PFSK-1 (cell line): Measurements from ENCODE around the gene MYH6.

Experiments
- POLR2AphosphoS5 ChIP-seq: IDR thresholded peaks from 2 replicates; pipeline ENCODE4 v1.6.1; 2012; ENCODE audit warnings: low read depth, mild to moderate bottlenecking, control low read depth, low read length, moderate library complexity
- REST ChIP-seq, 2 experiments: IDR thresholded peaks; 2 replicates each; pipeline versions ENCODE4 v1.6.1 to v1.8.0; 2011 to 2012; ENCODE audit warnings: low read depth in 2 of 2, low read length in 2 of 2, control low read depth in 1 of 2, inconsistent platforms in 1 of 2, mild to moderate bottlenecking in 1 of 2, moderate library complexity in 1 of 2; ENCODE audit not compliant: insufficient read depth in 1 of 2
- TAF1 ChIP-seq: IDR thresholded peaks from 2 replicates; pipeline ENCODE4 v1.6.1; 2012; ENCODE audit warnings: low read length, control low read depth, borderline replicate concordance; ENCODE audit not compliant: insufficient read depth

- TF ChIP-seq POLR2AphosphoS5 (no peak), TAF1 (no peak), REST (IDR thresholded peaks at IDR 0.05; ENCODE audit: insufficient read depth in 1 of 2, low read depth in 2 of 2, low read length in 2 of 2) (no peak)
These were observed 196 bp upstream of the MYH6 start for GRCh38 chr14:23408307-23408630.
